Right lobe of liver (tissue), 4 donors: Measurements from ENCODE around the gene CROCC2.

Source experiments
- CTCF ChIP-seq, 4 donors: fragments of 200-600 bp in 3 of 4; fragments of 450-650 bp in 1 of 4; IDR thresholded peaks; one replicate each; pipeline versions ENCODE4 v1.5.1 to v1.8.0; 2016 to 2022; ENCODE audit warnings: antibody characterized with exemption in 4 of 4, mild to moderate bottlenecking in 2 of 4
- POLR2A ChIP-seq: fragments of 450-650 bp; IDR thresholded peaks from one replicate; pipeline ENCODE4 v1.6.1; 2017; ENCODE audit warnings: antibody characterized with exemption, mild to moderate bottlenecking
- donor health status: DM: no; HTN: no; CAD: no.
- donor health status: DM: no; HTN: no; CAD: no.
- donor health status: DM: no; HTN: yes; CAD: no.

GRCh38 chr2:240929364-240930095 is 23.4 kb downstream of the CROCC2 start:
- TF ChIP-seq CTCF (IDR thresholded peaks at IDR 0.05) (no peak), POLR2A (no peak)
